Measurements from ENCODE around the gene KHDRBS2.

KHDRBS2 gene

DNA sequence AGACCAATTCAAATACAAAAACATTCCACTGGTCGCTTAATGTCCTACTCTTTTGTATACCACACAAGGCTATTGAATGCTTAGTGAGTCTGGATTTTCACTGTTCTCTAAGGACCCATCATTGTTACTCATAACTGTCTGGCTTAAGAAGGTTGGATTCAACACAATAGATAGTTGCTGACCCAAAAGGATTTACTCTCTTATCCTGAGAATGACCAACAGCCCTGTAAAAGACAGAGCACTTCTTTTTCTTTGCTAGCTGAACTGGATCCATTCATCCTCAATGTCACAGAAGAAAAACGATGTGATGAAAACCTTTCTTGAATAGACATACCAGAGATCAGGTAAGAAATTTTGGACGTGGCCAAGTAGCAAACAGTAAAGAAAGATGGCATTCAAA lies 645.6 kb downstream of the KHDRBS2 start:
- Histone ChIP-seq H3K9ac (ENCODE audit: low read length) (no peak overlapping the region), H3K4me2 (ENCODE audit: low read depth, low read length, poor library complexity, severe bottlenecking) (no peak overlapping the region), H4K20me1 (ENCODE audit: low read depth, low read length) (no peaks in the 10 kb centered on the region), H3K9me3 (ENCODE audit: insufficient read depth, low read length) (no peaks in the 10 kb centered on the region), H3K79me2 (ENCODE audit: insufficient read depth, low read length) (no peaks in the 10 kb centered on the region), H3K27ac (ENCODE audit: low read depth, low read length) (no peak overlapping the region), H3K36me3 (ENCODE audit: low read length) (no peaks in the 10 kb centered on the region), H3K9me2 (replicated peaks; ENCODE audit: insufficient read depth, low read length) (no peaks in the 10 kb centered on the region), H3K27me3 (ENCODE audit: low read length) (no peaks in the 10 kb centered on the region), H3F3A (ENCODE audit: insufficient read depth) (no peaks in the 10 kb centered on the region), H3K4me3 (ENCODE audit: insufficient read depth, low read length, poor library complexity, severe bottlenecking) (no peak overlapping the region), H2AFZ (ENCODE audit: low read depth, low read length, severe bottlenecking) (no peak overlapping the region)
- TF ChIP-seq, protein P1, sequence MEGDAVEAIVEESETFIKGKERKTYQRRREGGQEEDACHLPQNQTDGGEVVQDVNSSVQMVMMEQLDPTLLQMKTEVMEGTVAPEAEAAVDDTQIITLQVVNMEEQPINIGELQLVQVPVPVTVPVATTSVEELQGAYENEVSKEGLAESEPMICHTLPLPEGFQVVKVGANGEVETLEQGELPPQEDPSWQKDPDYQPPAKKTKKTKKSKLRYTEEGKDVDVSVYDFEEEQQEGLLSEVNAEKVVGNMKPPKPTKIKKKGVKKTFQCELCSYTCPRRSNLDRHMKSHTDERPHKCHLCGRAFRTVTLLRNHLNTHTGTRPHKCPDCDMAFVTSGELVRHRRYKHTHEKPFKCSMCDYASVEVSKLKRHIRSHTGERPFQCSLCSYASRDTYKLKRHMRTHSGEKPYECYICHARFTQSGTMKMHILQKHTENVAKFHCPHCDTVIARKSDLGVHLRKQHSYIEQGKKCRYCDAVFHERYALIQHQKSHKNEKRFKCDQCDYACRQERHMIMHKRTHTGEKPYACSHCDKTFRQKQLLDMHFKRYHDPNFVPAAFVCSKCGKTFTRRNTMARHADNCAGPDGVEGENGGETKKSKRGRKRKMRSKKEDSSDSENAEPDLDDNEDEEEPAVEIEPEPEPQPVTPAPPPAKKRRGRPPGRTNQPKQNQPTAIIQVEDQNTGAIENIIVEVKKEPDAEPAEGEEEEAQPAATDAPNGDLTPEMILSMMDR (IDR thresholded peaks at IDR 0.05; ENCODE audit: insufficient read depth, low read length, poor library complexity, severe bottlenecking) = no peak
- no peak for TF ChIP-seq EZH2phosphoT487 (conservative IDR thresholded peaks at IDR 0.05; ENCODE audit: low read length)
